ENCODE results near the gene PDE6D. TPM values are rescaled to one million over a fixed set of nuclear protein-coding genes. Genes with fewer than 3 reads are reported as not detected.

PDE6D gene
- total and polyA plus RNA-seq, 2 of the 13 experiments (the other 11 are each of a cell fraction or from before 2014, with no cell fraction given) = 14.1 to 23.2 TPM

- TF ChIP-seq HNF1B (CRISPR knock-in tag; IDR thresholded peaks at IDR 0.05) (no peak; the same call in 1 of the 2 replicates), SNAPC5 (CRISPR knock-in tag; IDR thresholded peaks at IDR 0.05; ENCODE audit: borderline replicate concordance) (no peak), RFX5 (IDR thresholded peaks at IDR 0.05; ENCODE audit: low read depth, low read length) (no peak), MXD4 (CRISPR knock-in tag; IDR thresholded peaks at IDR 0.05) (peak; percentile 84; the same call in 1 of the 2 replicates), ZNF350 (CRISPR knock-in tag; IDR thresholded peaks at IDR 0.05; ENCODE audit: borderline replicate concordance, low read depth) (no peak), ATM (IDR thresholded peaks at IDR 0.05; ENCODE audit: borderline replicate concordance) (no peak), XRCC5 (optimal IDR thresholded peaks at IDR 0.05; ENCODE audit: low read length) (peak; percentile 31), AHR (CRISPR knock-in tag; IDR thresholded peaks at IDR 0.05) (0 out of 2 replicates have a peak, but pooled peaks have one; percentile 74), ZKSCAN5 (CRISPR knock-in tag; IDR thresholded peaks at IDR 0.05) (no peak), STAG1 (CRISPR knock-in tag; IDR thresholded peaks at IDR 0.05) (no peak), ZNF431 (CRISPR knock-in tag; IDR thresholded peaks at IDR 0.05; ENCODE audit: borderline replicate concordance, low read depth) (no peak), HOMEZ (CRISPR knock-in tag; IDR thresholded peaks at IDR 0.05; ENCODE audit: low read depth) (peak; percentile 54; the same call in 1 of the 2 replicates), MXI1 (IDR thresholded peaks at IDR 0.05; ENCODE audit: borderline replicate concordance, low read depth, low read length) (0 out of 3 replicates have a peak, but pooled peaks have one; percentile 26), ZNF546 (CRISPR knock-in tag; conservative IDR thresholded peaks at IDR 0.05) (no peak), TBX2 (CRISPR knock-in tag; IDR thresholded peaks at IDR 0.05; ENCODE audit: borderline replicate concordance) (peak; percentile 41; the same call in 1 of the 2 replicates), TARDBP (CRISPR knock-in tag; IDR thresholded peaks at IDR 0.05) (no peak), ZFYVE20 (CRISPR knock-in tag; IDR thresholded peaks at IDR 0.05; ENCODE audit: borderline replicate concordance, low read depth) (no peak), SALL1 (CRISPR knock-in tag; IDR thresholded peaks at IDR 0.05) (peak; percentile 63; the same call in 1 of the 2 replicates), HOXD1 (CRISPR knock-in tag; IDR thresholded peaks at IDR 0.05) (no peak), ZNF577 (CRISPR knock-in tag; IDR thresholded peaks at IDR 0.05; ENCODE audit: borderline replicate concordance, low read depth) (no peak), ISL2 (CRISPR knock-in tag; IDR thresholded peaks at IDR 0.05) (no peak), THAP9 (CRISPR knock-in tag; IDR thresholded peaks at IDR 0.05; ENCODE audit: borderline replicate concordance) (no peak)
These were observed 766 bp downstream of the PDE6D start (continued) for GRCh38 chr2:231780123-231780908.
